RWPE1 (cell line): Measurements from ENCODE around the gene SAV1.
A peak's percentile ranks its signal among the peaks of the same experiment; 100 is the strongest.

Experiments used
- CTCF ChIA-PET: fragments of 350-600 bp; sonication (Branson Sonifier 250); formaldehyde crosslinking; extraction: SDS; loops from one replicate; lab custom pipeline; 2021; lab: Yijun Ruan, JAX
- POLR2A ChIA-PET: fragments of 400-600 bp; formaldehyde crosslinking; extraction: SDS; loops from one replicate; lab custom pipeline; 2020; ENCODE audit warnings: antibody characterized with exemption; ENCODE audit not compliant: low non-redundant PET; lab: Yijun Ruan, JAX
- DNase-seq: peaks from one replicate; pipeline ENCODE4 v3.0.0; 2012; ENCODE audit warnings: low spot score
- H3K27ac ChIP-seq: fragments of 450-650 bp; 2 replicates; pipeline ENCODE4 v1.5.1; 2017
- TF ChIP-seq, protein P1 (sequence below): fragments of 450-650 bp; conservative IDR thresholded peaks from 2 replicates; pipeline ENCODE4 v1.5.1; 2017; ENCODE audit warnings: low read depth, mild to moderate bottlenecking

Gene SAV1

DNA sequence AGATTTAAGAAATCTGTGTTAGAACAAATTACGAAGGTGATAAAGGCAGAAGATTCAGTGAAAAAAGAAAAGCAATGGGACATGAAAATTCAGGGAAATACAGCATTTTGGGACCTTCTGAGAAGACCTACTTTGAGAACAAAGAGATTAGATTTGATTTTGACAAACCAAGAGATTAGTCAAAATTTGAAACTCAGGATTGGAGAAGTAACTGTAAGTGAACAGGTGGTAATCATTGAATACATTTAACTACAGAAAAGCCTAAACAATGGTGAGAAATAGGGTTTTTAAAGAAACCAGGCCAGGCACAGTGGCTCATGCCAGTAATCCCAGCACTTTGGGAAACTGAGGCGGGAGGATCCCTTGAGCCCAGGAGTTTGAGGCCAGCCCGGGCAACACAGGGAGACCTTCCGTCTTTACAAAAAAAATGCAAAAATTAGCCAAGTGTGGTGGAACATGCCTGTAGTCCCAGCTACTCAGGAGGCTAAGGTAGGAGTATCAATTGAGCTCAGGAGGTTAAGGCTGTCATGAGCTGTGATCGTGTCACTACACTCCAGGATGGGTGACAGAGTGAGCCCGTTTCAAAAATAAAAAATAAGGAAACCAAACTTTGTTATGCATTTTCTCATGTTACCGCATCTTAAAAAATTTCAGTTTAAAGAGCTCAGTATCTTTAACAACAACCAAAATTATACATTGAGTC, 8.9 kb upstream of the SAV1 start:
- ChIA-PET POLR2A (interaction anchor here (1.4 kb wide), 1 partner anchor 9 kb away, joined by 3 read pairs; the partner anchor contains the start of gene SAV1), CTCF (no interaction called here)
- peak overlapping the region; percentile 78 for H3K27ac ChIP-seq
- TF ChIP-seq, protein P1, sequence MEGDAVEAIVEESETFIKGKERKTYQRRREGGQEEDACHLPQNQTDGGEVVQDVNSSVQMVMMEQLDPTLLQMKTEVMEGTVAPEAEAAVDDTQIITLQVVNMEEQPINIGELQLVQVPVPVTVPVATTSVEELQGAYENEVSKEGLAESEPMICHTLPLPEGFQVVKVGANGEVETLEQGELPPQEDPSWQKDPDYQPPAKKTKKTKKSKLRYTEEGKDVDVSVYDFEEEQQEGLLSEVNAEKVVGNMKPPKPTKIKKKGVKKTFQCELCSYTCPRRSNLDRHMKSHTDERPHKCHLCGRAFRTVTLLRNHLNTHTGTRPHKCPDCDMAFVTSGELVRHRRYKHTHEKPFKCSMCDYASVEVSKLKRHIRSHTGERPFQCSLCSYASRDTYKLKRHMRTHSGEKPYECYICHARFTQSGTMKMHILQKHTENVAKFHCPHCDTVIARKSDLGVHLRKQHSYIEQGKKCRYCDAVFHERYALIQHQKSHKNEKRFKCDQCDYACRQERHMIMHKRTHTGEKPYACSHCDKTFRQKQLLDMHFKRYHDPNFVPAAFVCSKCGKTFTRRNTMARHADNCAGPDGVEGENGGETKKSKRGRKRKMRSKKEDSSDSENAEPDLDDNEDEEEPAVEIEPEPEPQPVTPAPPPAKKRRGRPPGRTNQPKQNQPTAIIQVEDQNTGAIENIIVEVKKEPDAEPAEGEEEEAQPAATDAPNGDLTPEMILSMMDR = no peak
- DNase-seq = no peak

DNA sequence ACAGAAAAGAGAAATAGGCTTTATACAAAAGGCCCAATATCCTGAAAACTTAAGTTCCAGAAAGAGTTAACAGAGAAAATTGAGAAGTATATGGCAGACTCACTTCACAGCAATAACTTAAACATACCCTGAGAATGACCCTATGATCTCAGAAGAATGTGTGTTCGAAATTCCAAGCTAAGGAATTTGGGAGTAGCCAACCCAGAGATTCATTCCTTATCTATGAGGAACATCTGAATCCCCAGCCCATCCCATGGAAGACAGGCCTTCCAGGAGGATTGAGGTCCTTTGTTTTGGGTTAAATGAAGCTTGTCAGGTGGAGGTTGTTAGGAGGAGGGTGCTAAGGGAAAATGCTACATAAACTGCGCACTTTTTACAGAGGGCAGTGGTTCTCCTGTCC, 7.5 kb upstream of the SAV1 start:
- POLR2A ChIA-PET = no interaction called here
- H3K27ac ChIP-seq = no peak overlapping the region
- TF ChIP-seq, protein P1 = no peak
- CTCF ChIA-PET = no interaction called here
- DNase-seq = peak; percentile 62

DNA sequence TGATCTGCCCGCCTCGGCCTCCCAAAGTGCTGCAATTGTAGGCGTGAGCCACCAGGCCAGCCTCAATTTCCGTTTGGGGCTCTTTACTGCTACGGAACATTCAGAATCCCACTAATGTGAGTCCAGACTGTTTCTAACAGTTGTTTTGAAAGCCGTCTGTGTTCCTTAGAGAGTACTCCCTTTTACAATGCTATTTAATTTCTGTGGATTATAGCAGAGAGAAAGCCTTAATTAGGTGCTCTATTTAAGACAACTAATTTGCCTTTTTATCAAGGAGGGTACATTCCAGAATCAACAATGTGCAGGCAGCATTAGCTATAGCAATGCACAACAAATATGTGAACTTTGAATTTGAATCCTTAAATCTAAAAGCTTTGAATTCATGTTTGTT, 2.8 kb upstream of the SAV1 start:
- ChIA-PET CTCF (no interaction called here), POLR2A (no interaction called here)
- no peak for DNase-seq
- H3K27ac ChIP-seq = no peak overlapping the region
- TF ChIP-seq, protein P1 = no peak

DNA sequence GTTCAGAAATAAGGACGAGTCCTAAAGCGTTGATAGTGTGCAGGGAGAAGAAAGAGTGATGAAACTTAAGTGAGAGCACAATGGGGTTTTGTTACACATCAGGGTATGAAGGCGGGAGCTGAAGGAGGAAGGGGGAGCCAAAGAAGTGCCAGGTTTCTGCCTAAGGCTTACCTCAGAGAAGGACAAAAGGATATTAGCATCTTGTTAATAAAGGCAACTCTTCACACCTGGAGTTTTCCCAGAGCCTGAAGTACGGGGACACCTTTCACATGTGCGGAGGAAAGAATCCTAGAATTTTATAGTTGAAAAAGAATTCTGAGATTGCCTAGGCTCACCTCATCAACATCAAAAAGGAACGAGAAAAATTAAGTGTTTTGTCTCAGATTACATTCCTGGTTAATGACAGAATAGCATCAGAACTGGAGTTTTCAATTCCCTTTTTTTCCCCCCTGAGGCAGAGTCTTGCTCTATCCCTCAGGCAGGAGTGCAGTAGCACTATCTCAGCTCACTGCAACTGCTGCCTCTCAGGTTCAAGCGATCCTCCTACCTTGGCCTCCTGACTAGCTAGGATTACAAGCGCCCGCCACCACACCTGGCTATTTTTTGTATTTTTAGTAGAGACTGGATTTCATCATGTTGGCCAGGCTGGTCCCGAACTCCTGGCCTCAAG, 2.2 kb upstream of the SAV1 start:
- H3K27ac ChIP-seq = no peak overlapping the region
- TF ChIP-seq, protein P1 = no peak
- no peak for DNase-seq
- CTCF ChIA-PET = no interaction called here
- POLR2A ChIA-PET = no interaction called here

DNA sequence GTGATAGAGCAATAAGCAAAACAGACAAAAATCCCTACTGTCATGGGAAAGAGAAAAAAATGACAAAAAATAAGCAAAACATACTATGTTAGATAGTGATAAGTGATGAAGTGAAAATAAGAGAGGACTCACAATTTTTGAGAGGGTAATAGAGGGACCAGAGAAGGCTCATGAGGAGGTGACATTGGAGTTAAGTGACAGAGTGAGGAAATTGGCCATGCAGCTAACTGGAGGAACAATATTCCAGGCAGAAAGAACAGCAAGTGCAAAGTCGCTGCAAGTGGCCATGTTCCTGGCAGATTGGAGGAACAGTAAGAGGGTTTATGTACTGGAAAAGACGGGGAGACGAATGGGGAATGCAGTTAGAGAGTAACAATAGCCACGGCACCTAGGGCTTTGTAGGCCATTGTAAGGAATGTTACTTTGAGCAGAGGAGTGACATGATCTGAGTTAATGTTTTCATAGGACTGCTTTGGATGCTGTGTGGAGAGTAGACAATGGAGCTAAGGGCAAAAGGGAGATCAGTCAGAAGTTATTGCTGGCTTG, 1.4 kb upstream of the SAV1 start:
- POLR2A ChIA-PET = no interaction called here
- CTCF ChIA-PET = no interaction called here
- H3K27ac ChIP-seq = no peak overlapping the region
- no peak for DNase-seq
- TF ChIP-seq, protein P1 = no peak

DNA sequence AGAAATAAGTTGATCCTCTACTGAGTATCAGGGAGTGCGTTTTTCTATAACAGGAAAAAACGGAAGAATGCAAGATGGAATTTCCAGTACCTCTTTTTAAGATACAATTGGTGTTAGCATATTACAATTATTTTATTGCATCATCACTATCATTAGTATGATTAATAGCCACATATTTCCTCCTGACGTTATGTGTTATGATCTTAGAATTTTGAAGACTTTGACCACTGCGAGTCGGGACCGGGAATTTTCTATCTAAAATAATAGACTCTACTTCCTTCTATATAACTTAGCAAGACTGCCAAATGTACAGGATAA, 679 bp upstream of the SAV1 start:
- H3K27ac ChIP-seq = peak overlapping the region; percentile 95
- TF ChIP-seq, protein P1 = no peak
- no peak for DNase-seq
- ChIA-PET CTCF (no interaction called here), POLR2A (interaction anchor here (0.7 to 1.0 kb wide), 3 partner anchors 9 to 91 kb away, joined by 3 to 6 read pairs (median 3); no protein-coding TSS in a partner anchor)
